Natural killer cell (primary cell): ENCODE measurements around the gene NECTIN1. TPM values are rescaled to one million over a fixed set of nuclear protein-coding genes. Genes with fewer than 3 reads are reported as not detected.

Source experiments
- ATAC-seq, 3 donors: fragments of 150-1000 bp in 2 of 3; fragments of 200-7000 bp in 1 of 3; cut with Tn5 transposase; 1 replicate in 1 of 3; 2 replicates in 2 of 3; pipeline ENCODE4 v1.10.0; 2021; ENCODE audit warnings: mild to moderate bottlenecking in 2 of 3, moderate library complexity in 2 of 3
- DNase-seq, 2 donors: peaks; one replicate each; pipeline versions ENCODE4 v3.0.0 to v3.0.0-alpha.2; 2013 to 2021; ENCODE audit warnings: mixed read lengths in 1 of 2
- H3K27ac ChIP-seq: one replicate; pipeline ENCODE4 v1.5.1; 2013; ENCODE audit warnings: mild to moderate bottlenecking, low read length
- H3K27me3 ChIP-seq: one replicate; pipeline ENCODE4 v1.6.1; 2013; ENCODE audit warnings: low read length; ENCODE audit not compliant: control insufficient read depth, insufficient read depth
- H3K36me3 ChIP-seq: one replicate; pipeline ENCODE4 v1.6.1; 2013; ENCODE audit warnings: low read length; ENCODE audit not compliant: control insufficient read depth, insufficient read depth
- H3K4me1 ChIP-seq: one replicate; pipeline ENCODE4 v1.6.1; 2013; ENCODE audit warnings: low read length; ENCODE audit not compliant: control insufficient read depth, insufficient read depth
- H3K4me3 ChIP-seq: one replicate; pipeline ENCODE4 v1.5.1; 2013; ENCODE audit warnings: low read length
- H3K9me3 ChIP-seq: one replicate; pipeline ENCODE4 v1.6.1; 2013; ENCODE audit warnings: low read length; ENCODE audit not compliant: control insufficient read depth, insufficient read depth
- H3K27ac Mint-ChIP-seq, 2 donors: one replicate each; pipeline ENCODE4 v1.8.0; 2022; ENCODE audit warnings: mild to moderate bottlenecking in 2 of 2, mixed read lengths in 2 of 2, moderate library complexity in 1 of 2
- H3K27me3 Mint-ChIP-seq, 2 donors: one replicate each; pipeline ENCODE4 v1.8.0; 2022; ENCODE audit warnings: low read depth in 2 of 2, mixed read lengths in 2 of 2
- H3K36me3 Mint-ChIP-seq: one replicate; pipeline ENCODE4 v1.8.0; 2022; ENCODE audit warnings: mixed read lengths
- H3K4me1 Mint-ChIP-seq, 2 donors: one replicate each; pipeline ENCODE4 v1.8.0; 2022; ENCODE audit warnings: mixed read lengths in 2 of 2
- H3K4me3 Mint-ChIP-seq: one replicate; pipeline ENCODE4 v1.8.0; 2022; ENCODE audit warnings: mild to moderate bottlenecking, moderate library complexity, mixed read lengths
- H3K9me3 Mint-ChIP-seq, 2 donors: one replicate each; pipeline ENCODE4 v1.8.0; 2022; ENCODE audit warnings: mixed read lengths in 2 of 2
- WGBS: methylation state at CpG from one replicate; pipeline ENCODE4 v1.1.7; 2013; ENCODE audit warnings: missing lambda C conversion rate; ENCODE audit not compliant: insufficient coverage; 5-methylcytosine and 5-hydroxymethylcytosine counted together
- intact Hi-C: fragments of 100-400 bp; cut with micrococcal nuclease; formaldehyde crosslinking; loops from one replicate; pipeline ENCODE4 v1.14.2; 2022
- total RNA-seq, 4 donors: library from RNA; stranded (reverse); fragments of 120-200 nt in 1 of 4; gene quantifications; one replicate each; pipeline versions ENCODE4 v1.2.3 to v1.2.4, GENCODE V29; 2013 to 2022
- TF ChIP-seq, protein P1 (sequence below): fragments of 200-600 bp; IDR thresholded peaks from one replicate; pipeline ENCODE4 v1.8.0; 2022; ENCODE audit warnings: antibody characterized with exemption

The NECTIN1 gene
- total RNA-seq, 3 donors from 2014 or later (not counting 1 experiment from before 2014, with no cell fraction given), result 5.8 to 18.8 (median 7.8) TPM

DNA sequence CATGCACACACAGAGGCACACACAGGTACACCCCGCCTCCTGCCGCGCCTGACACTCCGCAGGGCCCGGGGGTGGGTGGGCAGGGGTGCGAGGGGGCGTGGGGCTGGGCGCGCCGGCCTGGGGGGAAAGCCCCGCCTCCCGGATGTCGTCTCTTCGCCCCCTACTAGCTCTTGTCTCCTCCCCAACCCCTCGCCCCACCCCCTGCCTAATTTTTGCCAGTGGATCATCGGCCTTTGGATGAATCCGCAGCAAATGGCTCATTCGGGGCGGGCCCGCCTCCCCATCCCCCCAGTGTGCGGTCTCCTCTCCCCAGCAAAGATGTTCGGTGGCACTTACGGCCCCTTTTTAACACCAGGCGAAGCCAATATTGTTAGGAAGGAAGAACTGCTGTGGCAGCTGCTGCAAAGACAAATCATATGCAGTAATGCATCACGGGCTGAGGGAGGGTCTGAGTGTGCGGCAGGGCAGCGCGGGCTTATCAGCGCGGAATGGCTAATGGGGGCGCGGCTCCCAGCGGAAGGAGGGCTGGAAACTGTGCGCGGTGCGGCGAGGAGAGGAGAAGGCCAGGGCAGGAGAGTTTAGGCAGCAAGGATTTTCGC is 13.4 kb upstream of the NECTIN1 start:
- WGBS, result 5% methylated on average over 37 of the region's 38 CpGs
- intact Hi-C loops, result no loop called here
- peaks cover 20% of the 10 kb centered on the region for H3K27me3 ChIP-seq
- H3K4me1 ChIP-seq, result peaks cover 15% of the 10 kb centered on the region
- peak in 2 of 3 donors; percentile 36 to 59 for ATAC-seq
- H3K27me3 Mint-ChIP-seq, result peaks cover 55 to 65% of the 10 kb centered on the region in 2 donors
- H3K27ac Mint-ChIP-seq, result no peak overlapping the region
- H3K36me3 ChIP-seq, result no peaks in the 10 kb centered on the region
- H3K4me3 Mint-ChIP-seq, result peak overlapping the region; percentile 47
- no peaks in the 10 kb centered on the region for H3K9me3 Mint-ChIP-seq
- peaks cover 6 to 16% of the 10 kb centered on the region in 2 donors for H3K4me1 Mint-ChIP-seq
- H3K4me3 ChIP-seq, result no peak overlapping the region
- H3K27ac ChIP-seq, result no peak overlapping the region
- H3K36me3 Mint-ChIP-seq, result no peaks in the 10 kb centered on the region
- DNase-seq, result peak in 1 of 2 donors; percentile 35
- H3K9me3 ChIP-seq, result no peaks in the 10 kb centered on the region
- TF ChIP-seq, protein P1, sequence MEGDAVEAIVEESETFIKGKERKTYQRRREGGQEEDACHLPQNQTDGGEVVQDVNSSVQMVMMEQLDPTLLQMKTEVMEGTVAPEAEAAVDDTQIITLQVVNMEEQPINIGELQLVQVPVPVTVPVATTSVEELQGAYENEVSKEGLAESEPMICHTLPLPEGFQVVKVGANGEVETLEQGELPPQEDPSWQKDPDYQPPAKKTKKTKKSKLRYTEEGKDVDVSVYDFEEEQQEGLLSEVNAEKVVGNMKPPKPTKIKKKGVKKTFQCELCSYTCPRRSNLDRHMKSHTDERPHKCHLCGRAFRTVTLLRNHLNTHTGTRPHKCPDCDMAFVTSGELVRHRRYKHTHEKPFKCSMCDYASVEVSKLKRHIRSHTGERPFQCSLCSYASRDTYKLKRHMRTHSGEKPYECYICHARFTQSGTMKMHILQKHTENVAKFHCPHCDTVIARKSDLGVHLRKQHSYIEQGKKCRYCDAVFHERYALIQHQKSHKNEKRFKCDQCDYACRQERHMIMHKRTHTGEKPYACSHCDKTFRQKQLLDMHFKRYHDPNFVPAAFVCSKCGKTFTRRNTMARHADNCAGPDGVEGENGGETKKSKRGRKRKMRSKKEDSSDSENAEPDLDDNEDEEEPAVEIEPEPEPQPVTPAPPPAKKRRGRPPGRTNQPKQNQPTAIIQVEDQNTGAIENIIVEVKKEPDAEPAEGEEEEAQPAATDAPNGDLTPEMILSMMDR, result no peak

DNA sequence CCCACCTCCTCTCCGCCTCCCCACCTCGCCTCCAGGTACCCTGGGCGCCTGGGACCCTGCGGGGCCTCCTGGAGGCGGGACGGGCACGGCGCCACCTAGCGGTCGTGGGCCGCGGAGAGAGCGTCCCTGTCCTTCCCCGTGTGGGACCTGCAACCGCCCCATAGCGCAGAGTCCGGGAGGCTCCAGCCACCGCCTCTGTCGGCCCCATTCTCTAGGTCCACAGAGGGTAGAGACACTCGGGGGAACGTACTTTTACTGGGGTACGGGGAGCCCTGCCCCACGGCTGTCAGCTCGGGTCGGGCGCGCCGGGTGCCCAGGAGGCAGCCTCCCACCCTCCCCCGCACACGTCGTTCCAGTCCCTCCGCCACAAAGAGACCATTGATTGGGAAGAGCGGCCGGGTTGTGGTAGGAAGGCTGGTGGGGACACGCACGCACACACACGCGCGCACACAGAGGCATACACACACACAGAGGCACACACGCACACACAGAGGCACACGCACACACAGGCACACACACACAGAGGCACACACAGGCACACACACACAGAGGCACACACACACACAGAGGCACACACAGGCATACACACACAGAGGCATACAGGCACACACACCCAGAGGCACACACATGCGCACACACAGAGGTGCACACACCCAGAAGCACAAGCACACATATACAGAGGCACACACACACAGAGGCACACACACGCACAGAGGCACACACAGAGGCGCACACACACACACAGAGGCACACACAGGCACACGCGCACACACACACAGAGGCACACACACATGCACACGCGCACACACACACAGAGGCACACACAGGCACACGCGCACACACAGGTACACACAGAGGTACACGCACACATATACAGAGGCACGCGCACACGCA is 12.6 kb upstream of the NECTIN1 start:
- Histone ChIP-seq H3K36me3 (no peaks in the 10 kb centered on the region), H3K27me3 (peaks cover 20% of the 10 kb centered on the region), H3K9me3 (no peaks in the 10 kb centered on the region), H3K27ac (no peak overlapping the region), H3K4me1 (peaks cover 15% of the 10 kb centered on the region), H3K4me3 (no peak overlapping the region)
- TF ChIP-seq, protein P1, result peak; percentile 77
- Mint-ChIP-seq H3K27me3 (peaks cover 59 to 65% of the 10 kb centered on the region in 2 donors), H3K36me3 (no peaks in the 10 kb centered on the region), H3K9me3 (no peaks in the 10 kb centered on the region), H3K4me3 (no peak overlapping the region), H3K27ac (no peak overlapping the region), H3K4me1 (peaks cover 6 to 16% of the 10 kb centered on the region in 2 donors)
- intact Hi-C loops, result loop anchor here (2.0 kb wide), 1 partner anchor 75 kb away; no protein-coding TSS in a partner anchor
- DNase-seq, result peak; percentile 51 to 74
- 17% methylated on average over 54 of the region's 54 CpGs for WGBS
- ATAC-seq, result peak; percentile 69 to 85 (median 83)

DNA sequence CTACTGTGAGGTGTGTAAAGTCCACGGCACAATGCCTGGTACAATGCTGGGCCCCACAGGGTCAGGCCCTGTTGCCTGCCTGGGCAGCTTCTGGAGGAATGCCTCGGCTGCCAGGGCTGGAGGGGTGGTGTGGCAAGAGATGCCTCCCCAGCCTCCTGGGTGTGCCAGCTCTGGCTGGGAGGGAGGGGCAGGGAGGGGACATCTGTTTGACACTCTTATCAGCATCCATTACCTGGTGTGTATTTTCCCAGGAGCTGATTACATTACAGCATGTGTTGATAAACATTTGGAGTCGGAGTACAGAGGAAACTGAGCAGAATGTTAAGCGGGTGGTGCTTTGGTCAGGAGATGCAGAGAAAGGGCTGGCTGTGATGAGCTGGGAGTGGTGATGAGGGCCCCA is 11.0 kb upstream of the NECTIN1 start:
- Histone ChIP-seq H3K4me3 (no peak overlapping the region), H3K9me3 (no peaks in the 10 kb centered on the region), H3K4me1 (peaks cover 15% of the 10 kb centered on the region), H3K27me3 (peaks cover 20% of the 10 kb centered on the region), H3K36me3 (no peaks in the 10 kb centered on the region), H3K27ac (no peak overlapping the region)
- Mint-ChIP-seq H3K4me1 (peaks cover 6 to 16% of the 10 kb centered on the region in 2 donors), H3K27ac (no peak overlapping the region), H3K27me3 (peaks cover 61 to 64% of the 10 kb centered on the region in 2 donors), H3K9me3 (no peaks in the 10 kb centered on the region), H3K4me3 (no peak overlapping the region), H3K36me3 (no peaks in the 10 kb centered on the region)
- intact Hi-C loops, result loop anchor here (2.0 kb wide), 1 partner anchor 73 kb away; no protein-coding TSS in a partner anchor
- ATAC-seq (no peak), DNase-seq (no peak)
- TF ChIP-seq, protein P1, result no peak
- WGBS, result 87% methylated on average over 4 of the region's 4 CpGs
